ENCODE data around the gene IL20RA.

Gene IL20RA

GRCh38 chr6:137002505-137002904, 42.3 kb downstream of the IL20RA start:
- Mint-ChIP-seq H3K27ac (no peak overlapping the region), H3K9me3 (no peaks in the 10 kb centered on the region), H3K27me3 (peaks cover 49% of the 10 kb centered on the region), H3K36me3 (ENCODE audit: low read depth) (no peaks in the 10 kb centered on the region), H3K4me3 (no peak overlapping the region), H3K4me1 (ENCODE audit: low read depth) (no peaks in the 10 kb centered on the region)

- Mint-ChIP-seq H3K27me3 (peaks cover 45% of the 10 kb centered on the region), H3K36me3 (ENCODE audit: low read depth) (no peaks in the 10 kb centered on the region), H3K9me3 (no peaks in the 10 kb centered on the region), H3K27ac (no peak overlapping the region), H3K4me3 (no peak overlapping the region), H3K4me1 (ENCODE audit: low read depth) (no peaks in the 10 kb centered on the region)
Observed at GRCh38 chr6:137001977-137002302, 42.8 kb downstream of the IL20RA start.

- no peak overlapping the region for H3K27ac Mint-ChIP-seq
- H3K36me3 Mint-ChIP-seq (ENCODE audit: low read depth) = no peaks in the 10 kb centered on the region
- H3K9me3 Mint-ChIP-seq = no peaks in the 10 kb centered on the region
Observed at GRCh38 chr6:137001299-137001976, 43.3 kb downstream of the IL20RA start.

GRCh38 chr6:137000825-137001224, 43.9 kb downstream of the IL20RA start:
- H3K4me3 Mint-ChIP-seq = no peak overlapping the region

More at GRCh38 chr6:137001299-137001976, 43.3 kb downstream of the IL20RA start:
- H3K4me1 Mint-ChIP-seq (ENCODE audit: low read depth) = no peaks in the 10 kb centered on the region
- H3K4me3 Mint-ChIP-seq = no peak overlapping the region
- H3K27me3 Mint-ChIP-seq = peaks cover 49% of the 10 kb centered on the region

GRCh38 chr6:136995521-136995920, 49.2 kb downstream of the IL20RA start:
- Mint-ChIP-seq H3K9me3 (no peaks in the 10 kb centered on the region), H3K36me3 (ENCODE audit: low read depth) (no peaks in the 10 kb centered on the region), H3K4me1 (ENCODE audit: low read depth) (no peaks in the 10 kb centered on the region), H3K27ac (no peak overlapping the region), H3K27me3 (peaks cover 58% of the 10 kb centered on the region), H3K4me3 (no peak overlapping the region)

More at GRCh38 chr6:137000825-137001224, 43.9 kb downstream of the IL20RA start:
- H3K36me3 Mint-ChIP-seq (ENCODE audit: low read depth) = no peaks in the 10 kb centered on the region
- no peak overlapping the region for H3K27ac Mint-ChIP-seq
- H3K27me3 Mint-ChIP-seq = peaks cover 55% of the 10 kb centered on the region
- no peaks in the 10 kb centered on the region for H3K9me3 Mint-ChIP-seq
- no peaks in the 10 kb centered on the region for H3K4me1 Mint-ChIP-seq (ENCODE audit: low read depth)

GRCh38 chr6:136994782-136995181, 50.0 kb downstream of the IL20RA start:
- no peak overlapping the region for H3K27ac Mint-ChIP-seq

GRCh38 chr6:136992113-136992512, 52.7 kb downstream of the IL20RA start:
- peaks cover 4% of the 10 kb centered on the region for H3K4me1 Mint-ChIP-seq (ENCODE audit: low read depth)
- H3K4me3 Mint-ChIP-seq = no peak overlapping the region
- H3K27me3 Mint-ChIP-seq = peaks cover 76% of the 10 kb centered on the region

More at GRCh38 chr6:136994782-136995181, 50.0 kb downstream of the IL20RA start:
- Mint-ChIP-seq H3K4me1 (ENCODE audit: low read depth) (peaks cover 4% of the 10 kb centered on the region), H3K9me3 (no peaks in the 10 kb centered on the region), H3K27me3 (peaks cover 61% of the 10 kb centered on the region), H3K36me3 (ENCODE audit: low read depth) (no peaks in the 10 kb centered on the region), H3K4me3 (no peak overlapping the region)

GRCh38 chr6:136991646-136992045, 53.1 kb downstream of the IL20RA start:
- H3K36me3 Mint-ChIP-seq (ENCODE audit: low read depth) = no peaks in the 10 kb centered on the region
- no peaks in the 10 kb centered on the region for H3K9me3 Mint-ChIP-seq
- no peak overlapping the region for H3K4me3 Mint-ChIP-seq
- peaks cover 73% of the 10 kb centered on the region for H3K27me3 Mint-ChIP-seq
- peaks cover 4% of the 10 kb centered on the region for H3K4me1 Mint-ChIP-seq (ENCODE audit: low read depth)
- H3K27ac Mint-ChIP-seq = no peak overlapping the region

More at GRCh38 chr6:136992113-136992512, 52.7 kb downstream of the IL20RA start:
- Mint-ChIP-seq H3K27ac (no peak overlapping the region), H3K9me3 (no peaks in the 10 kb centered on the region), H3K36me3 (ENCODE audit: low read depth) (no peaks in the 10 kb centered on the region)

- Mint-ChIP-seq H3K36me3 (ENCODE audit: low read depth) (no peaks in the 10 kb centered on the region), H3K4me3 (no peak overlapping the region), H3K27me3 (peaks cover 72% of the 10 kb centered on the region), H3K9me3 (no peaks in the 10 kb centered on the region), H3K27ac (no peak overlapping the region), H3K4me1 (ENCODE audit: low read depth) (peaks cover 4% of the 10 kb centered on the region)
Observed at GRCh38 chr6:136990754-136991153, 54.0 kb downstream of the IL20RA start.

GRCh38 chr6:136990242-136990578, 54.6 kb downstream of the IL20RA start:
- no peaks in the 10 kb centered on the region for H3K36me3 Mint-ChIP-seq (ENCODE audit: low read depth)
- H3K9me3 Mint-ChIP-seq = no peaks in the 10 kb centered on the region
- H3K27me3 Mint-ChIP-seq = peaks cover 69% of the 10 kb centered on the region
- H3K27ac Mint-ChIP-seq = no peak overlapping the region
- H3K4me3 Mint-ChIP-seq = peak overlapping the region; percentile 24
- H3K4me1 Mint-ChIP-seq (ENCODE audit: low read depth) = peaks cover 4% of the 10 kb centered on the region

GRCh38 chr6:136989571-136990241, 55.1 kb downstream of the IL20RA start:
- Mint-ChIP-seq H3K27me3 (peaks cover 64% of the 10 kb centered on the region), H3K36me3 (ENCODE audit: low read depth) (no peaks in the 10 kb centered on the region), H3K9me3 (no peaks in the 10 kb centered on the region), H3K27ac (no peak overlapping the region), H3K4me3 (peak overlapping the region; percentile 24), H3K4me1 (ENCODE audit: low read depth) (peaks cover 4% of the 10 kb centered on the region)

- Mint-ChIP-seq H3K9me3 (no peaks in the 10 kb centered on the region), H3K27ac (no peak overlapping the region), H3K36me3 (ENCODE audit: low read depth) (no peaks in the 10 kb centered on the region), H3K4me3 (no peak overlapping the region), H3K27me3 (peaks cover 56% of the 10 kb centered on the region), H3K4me1 (ENCODE audit: low read depth) (peaks cover 4% of the 10 kb centered on the region)
Observed at GRCh38 chr6:136987526-136987925, 57.2 kb downstream of the IL20RA start.

- no peak overlapping the region for H3K27ac Mint-ChIP-seq
- no peaks in the 10 kb centered on the region for H3K9me3 Mint-ChIP-seq
- H3K36me3 Mint-ChIP-seq (ENCODE audit: low read depth) = no peaks in the 10 kb centered on the region
- peaks cover 51% of the 10 kb centered on the region for H3K27me3 Mint-ChIP-seq
- no peak overlapping the region for H3K4me3 Mint-ChIP-seq
- H3K4me1 Mint-ChIP-seq (ENCODE audit: low read depth) = peaks cover 4% of the 10 kb centered on the region
Observed at GRCh38 chr6:136985502-136985901, 59.3 kb downstream of the IL20RA start.

GRCh38 chr6:136984578-136984977, 60.2 kb downstream of the IL20RA start:
- Mint-ChIP-seq H3K36me3 (ENCODE audit: low read depth) (no peaks in the 10 kb centered on the region), H3K9me3 (no peaks in the 10 kb centered on the region), H3K27me3 (peaks cover 50% of the 10 kb centered on the region), H3K4me1 (ENCODE audit: low read depth) (no peaks in the 10 kb centered on the region), H3K4me3 (no peak overlapping the region), H3K27ac (no peak overlapping the region)

GRCh38 chr6:136983687-136984086, 61.1 kb downstream of the IL20RA start:
- H3K27ac Mint-ChIP-seq = no peak overlapping the region
- no peaks in the 10 kb centered on the region for H3K4me1 Mint-ChIP-seq (ENCODE audit: low read depth)
- H3K27me3 Mint-ChIP-seq = peaks cover 42% of the 10 kb centered on the region
- H3K9me3 Mint-ChIP-seq = no peaks in the 10 kb centered on the region
- no peaks in the 10 kb centered on the region for H3K36me3 Mint-ChIP-seq (ENCODE audit: low read depth)
- H3K4me3 Mint-ChIP-seq = no peak overlapping the region

- H3K9me3 Mint-ChIP-seq = no peaks in the 10 kb centered on the region
- no peak overlapping the region for H3K27ac Mint-ChIP-seq
- H3K4me3 Mint-ChIP-seq = no peak overlapping the region
- H3K4me1 Mint-ChIP-seq (ENCODE audit: low read depth) = no peaks in the 10 kb centered on the region
- H3K27me3 Mint-ChIP-seq = peaks cover 35% of the 10 kb centered on the region
- no peaks in the 10 kb centered on the region for H3K36me3 Mint-ChIP-seq (ENCODE audit: low read depth)
Observed at GRCh38 chr6:136982928-136983327, 61.8 kb downstream of the IL20RA start.
